Gastroesophageal sphincter (tissue), 3 donors: ENCODE data around the gene ALAS2.

Experiments
- EP300 ChIP-seq: sonication (generic); formaldehyde crosslinking; IDR thresholded peaks from one replicate; pipeline ENCODE4 v1.6.1; 2017; ENCODE audit warnings: antibody characterized with exemption, mild to moderate bottlenecking
- POLR2A ChIP-seq, 2 donors: fragments of 450-650 bp; IDR thresholded peaks; one replicate each; pipeline ENCODE4 v1.6.1; 2017; ENCODE audit warnings: antibody characterized with exemption in 2 of 2, mild to moderate bottlenecking in 2 of 2, moderate library complexity in 1 of 2
- POLR2AphosphoS5 ChIP-seq: sonication (generic); formaldehyde crosslinking; IDR thresholded peaks from one replicate; pipeline ENCODE4 v1.6.1; 2017; ENCODE audit warnings: antibody characterized with exemption
- TF ChIP-seq, protein P1 (sequence below), 4 experiments: fragments of 200-600 bp in 2 of 4; fragments of 450-650 bp in 2 of 4; sonication (generic) in 1 of 4; IDR thresholded peaks; one replicate each; pipeline ENCODE4 v1.5.1; 2017 to 2019; ENCODE audit warnings: antibody characterized with exemption in 4 of 4, mild to moderate bottlenecking in 2 of 4, moderate library complexity in 2 of 4

GRCh38 chrX:55030271-55031205, at the start of gene ALAS2:
- TF ChIP-seq POLR2A (IDR thresholded peaks at IDR 0.05) (no peak), EP300 (no peak), POLR2AphosphoS5 (no peak)
- TF ChIP-seq, protein P1, sequence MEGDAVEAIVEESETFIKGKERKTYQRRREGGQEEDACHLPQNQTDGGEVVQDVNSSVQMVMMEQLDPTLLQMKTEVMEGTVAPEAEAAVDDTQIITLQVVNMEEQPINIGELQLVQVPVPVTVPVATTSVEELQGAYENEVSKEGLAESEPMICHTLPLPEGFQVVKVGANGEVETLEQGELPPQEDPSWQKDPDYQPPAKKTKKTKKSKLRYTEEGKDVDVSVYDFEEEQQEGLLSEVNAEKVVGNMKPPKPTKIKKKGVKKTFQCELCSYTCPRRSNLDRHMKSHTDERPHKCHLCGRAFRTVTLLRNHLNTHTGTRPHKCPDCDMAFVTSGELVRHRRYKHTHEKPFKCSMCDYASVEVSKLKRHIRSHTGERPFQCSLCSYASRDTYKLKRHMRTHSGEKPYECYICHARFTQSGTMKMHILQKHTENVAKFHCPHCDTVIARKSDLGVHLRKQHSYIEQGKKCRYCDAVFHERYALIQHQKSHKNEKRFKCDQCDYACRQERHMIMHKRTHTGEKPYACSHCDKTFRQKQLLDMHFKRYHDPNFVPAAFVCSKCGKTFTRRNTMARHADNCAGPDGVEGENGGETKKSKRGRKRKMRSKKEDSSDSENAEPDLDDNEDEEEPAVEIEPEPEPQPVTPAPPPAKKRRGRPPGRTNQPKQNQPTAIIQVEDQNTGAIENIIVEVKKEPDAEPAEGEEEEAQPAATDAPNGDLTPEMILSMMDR (IDR thresholded peaks at IDR 0.05) = no peak
